Progenitor cell of endocrine pancreas (in vitro differentiated cells): ENCODE results near the gene OR6V1. TPM values are rescaled to one million over a fixed set of nuclear protein-coding genes. Genes with fewer than 3 reads are reported as not detected.

ENCODE experiments used
- DNase-seq: peaks from one replicate; pipeline ENCODE4 v3.0.0; 2021; ENCODE audit warnings: low spot score; ENCODE audit not compliant: unreplicated experiment
- H3K27ac Mint-ChIP-seq: 2 replicates; pipeline ENCODE4 v1.8.0; 2021; ENCODE audit warnings: mild to moderate bottlenecking, moderate library complexity, mixed read lengths
- H3K27me3 Mint-ChIP-seq: 2 replicates; pipeline ENCODE4 v1.8.0; 2021; ENCODE audit warnings: mixed read lengths
- H3K36me3 Mint-ChIP-seq: 2 replicates; pipeline ENCODE4 v1.8.0; 2022; ENCODE audit warnings: mixed read lengths; ENCODE audit not compliant: insufficient read depth
- H3K4me1 Mint-ChIP-seq: 2 replicates; pipeline ENCODE4 v1.8.0; 2021; ENCODE audit warnings: low read depth, mixed read lengths
- H3K4me3 Mint-ChIP-seq: 2 replicates; pipeline ENCODE4 v1.8.0; 2021; ENCODE audit warnings: low read depth, mild to moderate bottlenecking, moderate library complexity, mixed read lengths
- H3K9me3 Mint-ChIP-seq: 2 replicates; pipeline ENCODE4 v1.8.0; 2021; ENCODE audit warnings: low read depth, mixed read lengths
- long read RNA-seq: library from polyadenylated mRNA; unstranded; transcript quantifications from one replicate; pipeline ENCODE4 v2.0.0, GENCODE V29; 2020
- total RNA-seq: library from RNA; stranded (reverse); gene quantifications from 2 replicates; pipeline ENCODE4 v1.2.1, GENCODE V29; 2021
- TF ChIP-seq, protein P1 (sequence below): fragments of 200-600 bp; sonication (generic); IDR thresholded peaks from one replicate; pipeline ENCODE4 v1.5.0; 2021; ENCODE audit warnings: antibody characterized with exemption, mild to moderate bottlenecking; ENCODE audit not compliant: unreplicated experiment

The OR6V1 gene, protein sequence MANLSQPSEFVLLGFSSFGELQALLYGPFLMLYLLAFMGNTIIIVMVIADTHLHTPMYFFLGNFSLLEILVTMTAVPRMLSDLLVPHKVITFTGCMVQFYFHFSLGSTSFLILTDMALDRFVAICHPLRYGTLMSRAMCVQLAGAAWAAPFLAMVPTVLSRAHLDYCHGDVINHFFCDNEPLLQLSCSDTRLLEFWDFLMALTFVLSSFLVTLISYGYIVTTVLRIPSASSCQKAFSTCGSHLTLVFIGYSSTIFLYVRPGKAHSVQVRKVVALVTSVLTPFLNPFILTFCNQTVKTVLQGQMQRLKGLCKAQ
- not detected in 2 replicates for total RNA-seq
- long read RNA-seq: 0 reads

DNA sequence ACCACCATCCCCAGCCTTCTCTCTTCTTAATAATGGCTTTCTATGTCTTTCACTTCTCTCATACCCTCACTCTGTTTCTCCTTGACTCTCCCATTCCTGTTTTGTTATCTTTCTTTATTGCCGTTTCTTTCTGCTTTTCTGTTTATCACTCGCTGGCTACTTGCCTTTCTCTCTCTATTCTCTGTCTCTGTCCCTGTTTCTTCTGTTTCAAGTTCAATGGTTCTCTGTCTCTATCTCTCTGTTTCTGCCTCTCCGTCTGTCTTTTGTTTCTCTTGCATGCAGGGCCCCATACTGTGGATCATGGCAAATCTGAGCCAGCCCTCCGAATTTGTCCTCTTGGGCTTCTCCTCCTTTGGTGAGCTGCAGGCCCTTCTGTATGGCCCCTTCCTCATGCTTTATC lies at the start of gene OR6V1:
OR6V1 (plus strand) TSS at position 301 of the 400 bp plus-strand sequence; CDS start at position 301, 0 bp downstream.
- Mint-ChIP-seq H3K9me3 (no peaks in the 10 kb centered on the region), H3K27ac (no peak within 1 kb of the TSS), H3K4me3 (no peak within 1 kb of the TSS), H3K4me1 (no peaks in the 10 kb centered on the region), H3K27me3 (peaks cover 19% of the 10 kb centered on the region), H3K36me3 (no peaks in the 10 kb centered on the region)
- TF ChIP-seq, protein P1, sequence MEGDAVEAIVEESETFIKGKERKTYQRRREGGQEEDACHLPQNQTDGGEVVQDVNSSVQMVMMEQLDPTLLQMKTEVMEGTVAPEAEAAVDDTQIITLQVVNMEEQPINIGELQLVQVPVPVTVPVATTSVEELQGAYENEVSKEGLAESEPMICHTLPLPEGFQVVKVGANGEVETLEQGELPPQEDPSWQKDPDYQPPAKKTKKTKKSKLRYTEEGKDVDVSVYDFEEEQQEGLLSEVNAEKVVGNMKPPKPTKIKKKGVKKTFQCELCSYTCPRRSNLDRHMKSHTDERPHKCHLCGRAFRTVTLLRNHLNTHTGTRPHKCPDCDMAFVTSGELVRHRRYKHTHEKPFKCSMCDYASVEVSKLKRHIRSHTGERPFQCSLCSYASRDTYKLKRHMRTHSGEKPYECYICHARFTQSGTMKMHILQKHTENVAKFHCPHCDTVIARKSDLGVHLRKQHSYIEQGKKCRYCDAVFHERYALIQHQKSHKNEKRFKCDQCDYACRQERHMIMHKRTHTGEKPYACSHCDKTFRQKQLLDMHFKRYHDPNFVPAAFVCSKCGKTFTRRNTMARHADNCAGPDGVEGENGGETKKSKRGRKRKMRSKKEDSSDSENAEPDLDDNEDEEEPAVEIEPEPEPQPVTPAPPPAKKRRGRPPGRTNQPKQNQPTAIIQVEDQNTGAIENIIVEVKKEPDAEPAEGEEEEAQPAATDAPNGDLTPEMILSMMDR: no peak
- DNase-seq: no peak

DNA sequence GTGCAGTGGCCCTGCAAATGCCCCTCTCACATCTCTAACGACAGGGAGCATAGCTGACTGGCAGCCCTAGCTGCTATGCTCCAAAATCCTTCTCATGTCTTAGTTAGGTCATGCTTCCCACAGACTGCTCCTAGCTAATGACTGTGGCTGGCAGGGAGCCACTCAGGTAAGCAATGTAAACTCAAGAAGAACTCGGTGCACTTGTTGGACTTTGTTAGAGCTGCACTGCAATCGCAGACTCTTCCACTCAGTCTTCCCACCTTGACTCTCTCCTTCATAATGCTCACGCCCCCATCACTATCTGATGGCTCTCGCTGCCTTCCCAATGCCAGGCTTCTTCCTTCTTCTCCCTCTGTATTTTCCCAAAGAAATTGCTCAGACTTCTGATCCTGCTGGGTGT lies 49.2 kb upstream of the OR6V1 start:
- H3K9me3 Mint-ChIP-seq: peaks cover 6% of the 10 kb centered on the region
- no peak overlapping the region for H3K27ac Mint-ChIP-seq
- peaks cover 1% of the 10 kb centered on the region for H3K36me3 Mint-ChIP-seq
- peaks cover 18% of the 10 kb centered on the region for H3K27me3 Mint-ChIP-seq
- TF ChIP-seq, protein P1: no peak
- peaks cover 8% of the 10 kb centered on the region for H3K4me1 Mint-ChIP-seq
- DNase-seq: no peak
- no peak overlapping the region for H3K4me3 Mint-ChIP-seq

DNA sequence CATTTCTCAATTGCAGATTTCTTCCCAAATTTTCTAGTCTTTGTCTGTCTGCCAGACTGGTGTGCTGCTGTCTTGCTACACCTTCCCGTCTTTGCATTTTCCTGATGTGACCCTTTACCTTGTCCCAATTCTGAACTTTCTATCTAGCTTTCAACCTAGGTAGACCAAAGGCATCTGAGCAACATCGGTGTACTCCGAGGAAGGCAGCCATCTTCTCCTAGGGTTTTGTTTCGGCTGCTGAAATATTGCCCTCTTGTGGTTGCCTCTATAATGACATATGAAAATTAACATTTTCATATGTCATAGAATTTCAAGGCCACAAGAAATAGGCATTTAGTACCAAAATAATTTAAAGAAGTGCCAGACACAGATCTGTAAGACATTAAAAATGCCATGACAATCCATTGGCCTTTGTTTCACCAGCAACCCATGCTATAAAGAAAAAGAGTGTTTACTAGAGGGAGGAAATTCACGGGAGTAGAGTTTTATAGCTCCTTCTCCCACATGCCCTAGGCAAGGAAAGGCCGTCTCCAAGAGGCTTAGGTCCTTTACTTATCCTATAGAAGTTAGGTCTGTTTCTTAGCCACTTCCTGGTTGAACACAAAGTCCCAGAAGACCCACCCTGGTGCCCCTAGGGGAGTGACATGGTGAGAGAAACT lies 48.6 kb upstream of the OR6V1 start:
- Mint-ChIP-seq H3K27me3 (peaks cover 23% of the 10 kb centered on the region), H3K4me1 (peaks cover 8% of the 10 kb centered on the region), H3K9me3 (peaks cover 6% of the 10 kb centered on the region), H3K27ac (no peak overlapping the region), H3K36me3 (peaks cover 1% of the 10 kb centered on the region), H3K4me3 (no peak overlapping the region)
- TF ChIP-seq, protein P1: peak; percentile 77
- no peak for DNase-seq

DNA sequence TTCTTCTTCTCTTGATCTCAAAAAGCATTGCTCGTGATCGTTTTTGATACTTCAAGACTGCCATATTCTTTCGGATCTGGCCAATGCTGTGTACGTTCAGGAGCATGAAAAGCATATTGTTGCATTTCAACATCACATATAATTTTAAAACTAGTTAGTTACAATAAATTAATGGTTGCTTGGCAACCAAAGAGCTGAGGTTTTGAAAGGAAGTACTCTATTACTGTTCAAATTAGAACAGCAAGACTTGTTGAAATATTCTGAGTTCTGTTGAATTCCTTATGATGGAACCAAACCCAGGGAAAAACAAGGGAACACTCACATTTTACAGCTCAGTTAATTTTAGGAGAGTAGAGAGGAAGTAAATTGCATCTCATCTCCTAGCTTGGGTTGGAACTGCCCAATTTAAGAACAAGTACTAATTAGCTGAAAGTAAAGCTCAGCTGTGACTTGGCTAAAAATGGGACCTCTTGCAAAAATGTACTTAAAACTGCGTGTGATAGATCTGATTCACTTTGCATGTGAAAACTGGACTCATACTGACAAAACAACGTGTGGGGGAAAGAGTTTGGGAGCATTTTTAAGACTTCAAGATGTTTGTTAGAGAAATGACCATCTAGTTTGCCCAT lies 46.4 kb upstream of the OR6V1 start:
- Mint-ChIP-seq H3K27me3 (peaks cover 35% of the 10 kb centered on the region), H3K4me1 (no peaks in the 10 kb centered on the region), H3K36me3 (peaks cover under 1% of the 10 kb centered on the region), H3K27ac (no peak overlapping the region), H3K4me3 (no peak overlapping the region), H3K9me3 (peaks cover 4% of the 10 kb centered on the region)
- TF ChIP-seq, protein P1: no peak
- no peak for DNase-seq

DNA sequence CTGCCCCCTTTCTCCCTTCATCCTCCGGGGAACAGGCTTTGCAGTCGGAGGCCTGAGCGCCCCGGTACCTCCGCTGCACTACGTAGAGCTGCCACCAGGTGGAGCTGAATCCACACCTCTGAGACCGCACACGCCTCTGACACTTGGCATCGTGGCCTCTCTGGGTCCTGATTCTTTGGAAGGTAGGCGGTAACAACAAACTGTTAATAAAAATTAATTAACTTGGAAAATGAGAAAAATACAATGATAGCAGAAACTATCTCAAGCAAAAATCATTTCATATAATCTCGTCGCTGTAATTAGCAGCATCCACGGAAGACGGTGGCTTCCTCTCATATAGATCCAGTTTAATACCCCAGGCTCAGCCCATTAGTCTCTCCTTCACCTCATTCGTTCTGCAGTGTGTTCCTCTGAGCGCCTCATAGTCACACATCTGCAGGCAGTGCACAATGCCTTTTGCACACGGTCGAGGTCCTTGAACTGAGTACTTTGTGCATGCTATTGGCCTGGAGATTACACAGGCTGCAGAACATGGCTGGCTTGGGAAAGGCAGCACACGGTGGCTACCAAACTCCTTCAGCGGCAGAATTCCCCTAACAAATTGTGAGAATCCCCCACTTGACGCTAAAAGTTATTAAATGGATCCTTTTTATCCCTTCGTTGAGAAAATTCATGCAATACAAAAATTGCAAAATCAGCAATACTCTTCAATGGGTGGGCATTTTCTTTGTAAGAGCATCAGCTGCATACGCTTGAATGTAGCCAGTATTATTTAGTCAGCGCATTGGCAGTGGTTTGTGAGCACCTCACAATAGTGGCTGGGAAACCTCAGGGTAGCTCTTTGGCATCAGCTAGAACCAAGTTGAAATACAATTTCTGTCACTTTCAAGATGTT lies 43.9 kb upstream of the OR6V1 start:
- Mint-ChIP-seq H3K4me1 (no peaks in the 10 kb centered on the region), H3K9me3 (no peaks in the 10 kb centered on the region), H3K4me3 (no peak overlapping the region), H3K27ac (no peak overlapping the region), H3K27me3 (peaks cover 44% of the 10 kb centered on the region), H3K36me3 (no peaks in the 10 kb centered on the region)
- TF ChIP-seq, protein P1: peak; percentile 93
- peak; percentile 75 for DNase-seq
